Measurements from ENCODE around the gene DCAF7.

DCAF7 gene

DNA sequence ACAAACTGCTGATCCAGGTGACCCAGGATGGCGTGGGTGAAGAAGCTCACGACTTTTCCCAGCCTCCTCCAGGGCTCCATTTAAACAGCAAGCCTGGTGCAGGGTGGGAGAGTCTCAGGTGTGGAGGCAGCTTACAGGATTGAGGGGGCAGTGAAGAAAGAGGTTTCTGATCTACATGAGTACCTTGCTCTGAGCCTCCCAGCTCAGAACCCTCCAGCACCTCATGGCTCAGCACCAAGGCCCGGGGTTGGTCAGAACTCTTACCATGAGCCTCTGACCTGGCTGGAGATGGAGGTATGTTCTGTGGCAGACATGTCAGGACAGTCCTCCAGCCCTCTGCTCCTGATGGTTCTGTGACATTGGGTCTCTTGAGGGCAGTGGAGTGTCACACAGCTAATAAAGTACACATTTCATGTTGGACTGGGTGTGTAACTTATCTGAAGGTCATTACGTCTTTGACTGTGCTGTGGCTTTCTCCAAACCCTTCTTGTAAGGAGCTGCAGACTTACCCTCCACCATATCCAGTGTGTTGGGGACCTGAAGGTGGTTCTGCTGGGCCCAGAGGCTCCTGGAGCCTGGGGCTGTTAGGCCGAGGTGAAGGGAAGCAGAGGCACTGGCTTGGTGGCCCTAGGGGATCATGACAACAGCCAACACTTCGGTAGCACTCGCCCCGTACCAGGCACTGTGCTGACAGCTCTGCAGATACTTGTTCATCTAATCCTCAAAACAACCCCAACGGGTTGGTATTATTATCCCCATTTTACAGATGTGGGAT, 3.8 kb upstream of the DCAF7 start:
- no peak for DNase-seq

DNA sequence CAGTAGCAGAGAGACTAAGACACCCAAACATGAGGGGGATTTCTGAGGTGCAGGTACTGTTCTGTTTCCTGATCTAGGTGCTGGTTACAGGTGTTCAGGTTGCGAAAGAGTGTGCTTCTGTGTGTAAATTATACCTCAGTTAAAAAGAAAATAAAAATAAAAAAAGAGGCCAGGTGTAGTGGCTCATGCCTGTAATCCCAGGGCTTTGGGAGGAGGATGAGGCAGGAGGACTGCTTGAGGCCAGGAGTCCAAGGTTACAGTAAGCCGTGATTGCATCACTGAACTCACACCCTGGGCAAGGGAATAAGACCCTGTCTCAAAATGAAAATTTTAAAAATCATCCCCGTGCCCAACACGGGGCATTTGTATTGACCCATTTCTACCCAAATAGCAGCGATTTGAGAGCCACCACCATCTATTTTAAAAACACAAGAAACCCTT, 3.2 kb upstream of the DCAF7 start:
- DNase-seq = no peak

GRCh38 chr17:63549289-63549945, 860 bp upstream of the DCAF7 start:
- no peak for DNase-seq

- peak; percentile 69 for DNase-seq
Observed at GRCh38 chr17:63550817-63551639, 751 bp downstream of the DCAF7 start.

DNA sequence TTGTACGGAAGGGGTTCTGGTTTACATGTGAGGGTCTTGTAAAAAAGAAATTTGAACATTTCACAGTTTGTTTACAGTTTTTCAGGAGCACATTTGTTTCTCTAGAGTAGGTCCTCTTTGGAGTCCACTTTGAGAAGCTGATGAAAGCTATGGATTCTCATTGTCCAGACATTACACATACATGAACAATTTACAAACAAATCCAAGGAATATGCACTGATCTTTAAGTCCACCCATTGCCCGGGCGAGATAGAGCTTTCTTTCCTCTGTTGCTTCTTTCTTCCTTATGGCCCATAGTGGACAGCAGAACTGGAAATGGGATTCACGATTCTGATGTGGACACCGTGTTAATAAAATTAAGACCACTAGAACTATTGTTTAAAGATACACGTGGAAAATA, 1.9 kb downstream of the DCAF7 start:
- DNase-seq = no peak

GRCh38 chr17:63555500-63556156, 5.4 kb downstream of the DCAF7 start:
- no peak for DNase-seq

- DNase-seq = no peak
Observed at GRCh38 chr17:63557416-63557815, 7.1 kb downstream of the DCAF7 start.

GRCh38 chr17:63558441-63558840, 8.2 kb downstream of the DCAF7 start:
- no peak for DNase-seq

- no peak for DNase-seq
Observed at GRCh38 chr17:63561819-63562218, 11.5 kb downstream of the DCAF7 start.

GRCh38 chr17:63563339-63563738, 13.1 kb downstream of the DCAF7 start:
- DNase-seq = no peak

- no peak for DNase-seq
Observed at GRCh38 chr17:63564562-63564961, 14.3 kb downstream of the DCAF7 start.

- no peak for DNase-seq
Observed at GRCh38 chr17:63567229-63567628, 17.0 kb downstream of the DCAF7 start.

DNA sequence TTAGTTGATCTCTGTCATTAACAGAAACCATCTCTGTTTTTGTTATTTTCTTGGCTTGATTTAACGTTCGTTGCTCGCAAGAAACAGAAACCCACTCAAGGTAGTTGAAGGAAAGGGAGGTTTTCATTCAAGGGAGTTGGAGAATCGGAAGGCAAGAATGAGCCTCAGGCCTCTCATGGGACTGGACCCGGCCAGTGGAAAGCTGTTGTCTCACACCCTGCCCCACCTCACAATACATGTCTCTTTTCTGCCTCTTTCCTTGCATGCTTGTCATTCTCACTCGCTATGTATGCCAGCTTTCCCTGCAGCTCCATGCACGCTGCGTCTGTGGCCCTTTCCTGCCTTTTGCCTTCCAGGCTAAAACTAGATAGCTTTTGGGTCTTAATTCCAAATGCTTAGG, 18.3 kb downstream of the DCAF7 start:
- no peak for DNase-seq

- no peak for DNase-seq
Observed at GRCh38 chr17:63571632-63572310, 21.5 kb downstream of the DCAF7 start.

GRCh38 chr17:63573634-63574033, 23.4 kb downstream of the DCAF7 start:
- DNase-seq = no peak

DNA sequence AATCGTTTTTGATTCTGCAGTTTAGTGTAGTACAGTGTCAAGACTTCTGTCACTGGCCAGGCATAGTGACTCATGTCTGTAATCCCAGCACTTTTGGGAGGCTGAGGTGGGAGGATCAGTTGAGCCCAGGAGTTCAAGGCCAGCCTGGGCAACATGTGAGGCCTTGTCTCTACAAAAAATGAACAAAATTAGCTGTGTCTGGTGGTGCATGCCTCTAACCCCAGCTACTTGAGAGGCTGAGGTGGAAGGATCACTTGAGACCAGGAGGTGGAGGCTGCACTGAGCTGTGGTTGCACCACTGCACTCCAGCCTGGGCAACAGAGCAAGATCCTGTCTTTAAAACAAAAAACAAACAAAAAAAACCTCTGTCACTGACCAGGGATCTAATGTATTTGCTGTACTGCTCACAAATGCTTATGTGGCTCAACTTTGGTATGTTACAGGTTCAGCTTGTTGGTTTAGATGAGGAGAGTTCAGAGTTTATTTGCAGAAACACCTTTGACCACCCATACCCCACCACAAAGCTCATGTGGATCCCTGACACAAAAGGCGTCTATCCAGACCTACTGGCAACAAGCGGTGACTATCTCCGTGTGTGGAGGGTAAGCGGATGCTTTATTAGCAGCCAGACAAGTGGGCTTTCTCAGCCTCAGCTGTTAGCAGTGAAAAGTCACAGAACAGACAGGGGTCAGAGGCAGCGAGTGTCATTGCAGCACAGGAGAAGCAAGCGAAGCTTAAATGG, 27.9 kb downstream of the DCAF7 start:
- no peak for DNase-seq

DNA sequence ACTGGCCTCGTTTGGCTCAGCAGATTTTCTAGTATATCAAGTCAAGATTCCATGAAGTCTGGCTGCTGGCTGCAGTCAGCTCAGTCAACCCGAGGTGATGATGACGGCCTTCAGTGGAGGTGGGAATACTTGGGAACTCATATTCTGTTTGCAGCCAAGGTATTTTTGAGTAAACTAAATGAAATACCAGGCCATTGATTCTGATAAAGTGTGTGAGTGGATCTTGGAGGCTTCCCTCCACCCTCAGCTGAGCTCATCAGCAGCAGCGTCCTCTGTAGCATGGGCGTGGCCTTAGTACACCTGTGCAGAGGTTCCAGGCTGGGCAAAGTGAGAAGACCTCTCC, 28.5 kb downstream of the DCAF7 start:
- no peak for DNase-seq

- DNase-seq = no peak
Observed at GRCh38 chr17:63579633-63580032, 29.4 kb downstream of the DCAF7 start.

DNA sequence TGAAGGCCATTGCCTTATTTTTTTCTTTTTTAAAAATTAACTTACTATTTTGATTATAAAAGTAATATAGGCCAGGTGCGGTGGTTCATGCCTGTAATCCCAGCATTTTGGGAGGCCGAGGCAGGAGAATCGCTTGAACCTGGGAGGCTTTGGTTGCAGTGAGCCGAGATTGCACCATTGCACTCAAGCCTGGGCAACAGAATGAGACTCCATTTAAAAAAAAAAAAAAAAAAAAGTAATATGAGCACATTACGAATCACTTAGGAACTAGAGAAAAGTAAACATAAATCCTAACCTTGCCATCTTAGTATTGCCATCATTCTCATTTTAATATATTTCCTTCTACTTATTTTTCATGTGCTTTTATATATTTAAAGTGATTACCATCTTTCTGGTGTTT, 37.5 kb downstream of the DCAF7 start:
- no peak for DNase-seq

DNA sequence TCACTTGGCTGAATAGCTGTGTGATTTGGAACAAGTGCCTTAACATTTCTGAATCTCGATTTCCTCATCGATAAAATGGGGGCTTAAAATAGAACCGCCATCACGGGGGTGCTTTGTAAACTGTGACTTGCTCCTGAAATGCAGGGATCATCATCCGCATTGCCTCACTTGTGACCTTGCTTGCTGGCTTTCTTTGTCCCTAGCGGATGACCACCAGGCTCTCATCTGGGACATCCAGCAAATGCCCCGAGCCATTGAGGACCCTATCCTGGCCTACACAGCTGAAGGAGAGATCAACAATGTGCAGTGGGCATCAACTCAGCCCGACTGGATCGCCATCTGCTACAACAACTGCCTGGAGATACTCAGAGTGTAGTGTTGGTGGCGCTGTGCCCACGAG, 38.5 kb downstream of the DCAF7 start:
- no peak for DNase-seq

GRCh38 chr17:63589646-63590045, 39.4 kb downstream of the DCAF7 start:
- no peak for DNase-seq

DNA sequence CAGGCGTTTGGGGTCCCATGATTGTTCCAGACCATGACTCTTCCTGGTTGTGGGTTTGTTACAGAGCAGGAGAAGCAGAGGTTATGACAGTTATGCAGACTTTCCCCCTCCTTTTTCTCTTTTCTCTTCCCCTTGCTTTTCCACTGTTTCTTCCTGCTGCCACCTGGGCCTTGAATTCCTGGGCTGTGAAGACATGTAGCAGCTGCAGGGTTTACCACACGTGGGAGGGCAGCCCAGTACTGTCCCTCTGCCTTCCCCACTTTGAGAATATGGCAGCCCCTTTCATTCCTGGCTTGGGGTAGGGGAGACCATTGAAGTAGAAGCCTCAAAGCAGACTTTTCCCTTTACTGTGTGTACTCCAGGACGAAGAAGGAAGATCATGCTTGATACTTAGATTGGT, 42.5 kb downstream of the DCAF7 start:
- no peak for DNase-seq

Measured in NCI-H2171 (cell line).